Activated CD4-positive, alpha-beta T cell treated with anti-CD3 and anti-CD28 coated beads, Interleukin-2, Interleukin-6, amounts not matched to agents 100 ng/mL and 50 ng/mL, durations not matched to agents 16 hours and 8 hours (primary cell): ENCODE data around the gene ST8SIA4.
"Not testable (repeated sequence)": the region's sequence is repeated elsewhere in the genome, so short reads cannot be mapped to it uniquely, and the experiment has no call there.

Source experiments
- DNase-seq: peaks from one replicate; pipeline ENCODE4 v3.0.0-alpha.2; 2020

ST8SIA4 gene

GRCh38 chr5:100828071-100828897 lies 74.8 kb downstream of the ST8SIA4 start:
- peak; percentile 24 for DNase-seq

DNA sequence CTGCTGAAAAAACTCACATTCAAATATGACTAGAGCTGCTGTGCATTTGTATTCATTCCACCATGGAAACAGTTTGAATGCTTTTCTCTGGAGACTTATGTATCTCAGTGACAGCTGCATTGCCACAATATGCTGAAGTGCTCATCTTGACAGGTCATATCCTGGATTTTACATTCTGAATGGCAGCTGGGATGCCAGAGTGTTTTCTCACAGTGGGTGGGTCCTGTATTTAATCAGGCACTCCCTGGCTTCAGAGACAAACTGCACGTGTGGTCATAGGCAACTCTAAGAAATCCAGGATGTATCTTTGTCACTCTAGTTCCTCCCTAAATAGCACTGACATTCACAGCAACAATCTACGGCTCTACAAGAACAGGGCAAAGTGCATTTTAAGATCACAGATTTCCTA lies 75.6 kb downstream of the ST8SIA4 start:
- no peak for DNase-seq

- peak; percentile 41 for DNase-seq
Observed at GRCh38 chr5:100826133-100826532, 76.9 kb downstream of the ST8SIA4 start.

GRCh38 chr5:100824635-100825034 lies 78.4 kb downstream of the ST8SIA4 start:
- no peak for DNase-seq

GRCh38 chr5:100823812-100824211 lies 79.3 kb downstream of the ST8SIA4 start:
- no peak for DNase-seq

DNA sequence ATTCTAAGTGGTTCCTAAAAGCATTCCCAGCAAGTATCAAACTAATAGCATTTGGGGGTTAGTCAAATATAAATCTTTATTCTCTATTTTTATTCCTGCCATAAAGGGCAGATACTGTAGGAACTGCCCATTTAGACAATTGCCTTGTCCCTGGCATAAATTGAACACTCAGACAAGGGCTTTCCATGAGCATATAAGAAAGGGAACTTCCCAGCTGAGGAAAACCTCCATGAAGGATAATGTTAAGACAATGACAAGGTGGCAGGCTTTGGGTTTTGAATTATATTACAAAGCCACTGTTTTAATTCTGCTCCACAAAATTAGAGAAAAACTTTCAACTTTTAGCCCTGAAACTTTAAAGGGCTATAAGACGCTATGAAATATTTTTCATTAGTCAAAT lies 81.3 kb downstream of the ST8SIA4 start:
- DNase-seq = no peak

GRCh38 chr5:100818340-100818739 lies 84.7 kb downstream of the ST8SIA4 start:
- DNase-seq = no peak

GRCh38 chr5:100803397-100803796 lies 99.7 kb downstream of the ST8SIA4 start:
- DNase-seq = no peak

GRCh38 chr5:100802208-100802607 lies 100.9 kb downstream of the ST8SIA4 start:
- DNase-seq = peak; percentile 5

DNA sequence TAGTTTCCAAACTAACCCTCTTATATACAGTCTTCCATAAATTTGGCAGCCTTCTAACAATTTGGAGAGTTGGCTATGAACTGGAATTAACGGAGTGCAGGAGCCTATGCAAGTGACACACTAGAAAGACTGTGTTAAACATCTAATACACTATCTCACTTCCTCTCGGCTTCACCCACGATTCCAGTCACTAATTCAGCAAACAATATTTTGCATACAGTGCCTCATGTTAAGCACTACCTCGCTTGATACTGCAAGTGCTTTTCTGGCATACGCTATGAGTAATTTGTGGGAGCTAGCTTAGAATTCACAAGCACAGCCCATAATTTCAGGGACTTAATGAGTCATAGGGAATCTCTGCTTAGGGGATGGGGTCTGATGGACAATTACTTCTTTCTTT lies 102.5 kb downstream of the ST8SIA4 start:
- no peak for DNase-seq

GRCh38 chr5:100799166-100799565 lies 103.9 kb downstream of the ST8SIA4 start:
- no peak for DNase-seq

DNA sequence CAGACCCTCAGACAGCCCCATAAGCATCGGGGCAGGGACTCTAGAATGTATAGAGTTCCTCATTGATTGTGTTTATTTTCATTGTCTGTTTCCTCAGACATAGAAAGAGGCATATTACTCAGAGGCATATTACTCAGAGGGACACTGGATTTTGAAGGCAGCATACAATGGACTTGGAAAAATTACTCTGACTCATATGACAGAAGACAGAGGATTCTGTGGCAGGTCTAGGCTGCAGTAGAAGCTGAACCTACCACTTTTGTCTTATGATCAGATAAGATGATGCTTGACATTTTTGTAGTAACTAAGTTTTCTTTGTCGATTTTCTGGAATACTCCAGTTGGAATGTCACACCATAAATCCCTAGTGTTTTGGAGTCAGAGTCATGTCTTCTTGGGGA lies 105.2 kb downstream of the ST8SIA4 start:
- DNase-seq = no peak

GRCh38 chr5:100796851-100797250 lies 106.2 kb downstream of the ST8SIA4 start:
- no peak for DNase-seq

DNA sequence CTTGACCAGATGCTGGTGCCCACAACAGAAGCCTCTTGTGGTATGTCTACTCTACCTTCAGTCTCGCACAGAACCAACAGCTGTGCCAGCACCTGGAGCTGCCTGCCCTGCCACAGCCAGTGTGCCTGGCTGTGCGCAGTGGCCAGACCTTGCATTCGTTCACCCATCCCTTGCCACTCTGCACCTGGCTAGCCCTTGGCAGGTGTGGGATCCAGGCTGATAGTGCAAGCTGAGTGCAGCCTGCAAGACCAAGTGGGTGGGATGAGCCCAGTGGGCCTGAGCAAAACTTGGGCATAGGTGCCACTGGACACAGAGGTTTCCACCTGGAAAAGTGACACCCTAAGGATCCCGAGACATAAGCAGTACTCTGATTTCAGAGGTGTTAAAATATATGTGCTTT lies 108.2 kb downstream of the ST8SIA4 start:
- DNase-seq = no peak

GRCh38 chr5:100794218-100794617 lies 108.9 kb downstream of the ST8SIA4 start:
- DNase-seq = no peak

- no peak for DNase-seq
Observed at GRCh38 chr5:100792781-100793180, 110.3 kb downstream of the ST8SIA4 start.

GRCh38 chr5:100791391-100791790 lies 111.7 kb downstream of the ST8SIA4 start:
- no peak for DNase-seq

- DNase-seq = no peak
Observed at GRCh38 chr5:100790951-100791350, 112.1 kb downstream of the ST8SIA4 start.

GRCh38 chr5:100790170-100790665 lies 112.9 kb downstream of the ST8SIA4 start:
- DNase-seq = peak; percentile 7

- DNase-seq = peak; percentile 52
Observed at GRCh38 chr5:100789694-100790093, 113.4 kb downstream of the ST8SIA4 start.

GRCh38 chr5:100788417-100788816 lies 114.7 kb downstream of the ST8SIA4 start:
- no peak for DNase-seq

DNA sequence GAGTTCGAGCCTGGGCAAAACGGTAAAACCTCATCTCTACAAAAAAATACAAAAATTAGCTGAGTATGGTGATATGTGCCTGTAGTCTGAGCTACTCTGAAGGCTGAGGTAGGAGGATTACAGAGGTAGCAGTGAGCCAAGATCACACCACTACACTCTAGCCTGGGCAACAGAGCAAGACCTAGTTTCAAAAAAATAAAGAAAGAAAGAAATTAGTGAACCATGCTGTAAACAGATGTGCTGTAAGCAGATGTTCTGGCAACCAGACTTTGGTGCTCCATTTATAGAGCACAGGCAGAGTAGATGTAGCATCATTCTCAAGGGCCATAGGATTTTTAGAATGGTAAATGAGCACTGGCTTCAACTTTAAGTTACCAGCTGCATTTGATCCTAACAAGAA lies 115.4 kb downstream of the ST8SIA4 start:
- no peak for DNase-seq

DNA sequence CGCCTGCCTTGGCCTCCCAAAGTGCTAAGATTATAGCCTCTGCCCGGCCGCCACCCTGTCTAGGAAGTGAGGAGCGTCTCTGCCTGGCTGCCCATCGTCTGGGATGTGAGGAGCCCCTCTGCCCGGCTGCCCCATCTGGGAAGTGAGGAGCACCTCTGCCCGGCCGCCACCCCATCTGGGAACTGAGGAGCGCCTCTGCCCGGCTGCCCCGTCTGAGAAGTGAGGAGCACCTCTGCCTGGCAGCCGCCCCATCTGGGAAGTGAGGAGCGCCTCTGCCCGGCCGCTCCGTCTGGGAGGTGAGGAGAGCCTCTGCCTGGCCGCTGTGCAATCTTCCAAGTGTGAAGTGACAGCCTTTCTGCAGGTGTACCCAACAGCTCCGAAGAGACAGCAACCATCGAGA lies 117.5 kb downstream of the ST8SIA4 start:
- not testable (repeated sequence) for DNase-seq

- DNase-seq = peak; percentile 39
Observed at GRCh38 chr5:100780376-100780870, 122.7 kb downstream of the ST8SIA4 start.
